ENCODE results near the gene DTNBP1. TPM values are rescaled to one million over a fixed set of nuclear protein-coding genes. Genes with fewer than 3 reads are reported as not detected.

Gene DTNBP1
- total RNA-seq, 1 donor from 2014 or later = 10.2 TPM

- FAIRE-seq (peak; percentile 33), DNase-seq (ENCODE audit: low spot score in 2 of 2) (no peak)
Measured at GRCh38 chr6:15627821-15628220, 35.0 kb downstream of the DTNBP1 start.

- FAIRE-seq (no peak), DNase-seq (ENCODE audit: low spot score in 2 of 2) (no peak)
Measured at GRCh38 chr6:15626878-15627674, 35.8 kb downstream of the DTNBP1 start.

GRCh38 chr6:15626160-15626559, 36.7 kb downstream of the DTNBP1 start:
- DNase-seq (ENCODE audit: low spot score in 2 of 2) (no peak), FAIRE-seq (no peak)

GRCh38 chr6:15623276-15624116, 39.3 kb downstream of the DTNBP1 start:
- DNase-seq (ENCODE audit: low spot score in 2 of 2) = peak in 1 of 2 donors; percentile 22
- FAIRE-seq = peak; percentile 97

- FAIRE-seq (peak; percentile 10), DNase-seq (ENCODE audit: low spot score in 2 of 2) (no peak)
Measured at GRCh38 chr6:15622045-15622740, 40.6 kb downstream of the DTNBP1 start.

GRCh38 chr6:15621203-15622044, 41.4 kb downstream of the DTNBP1 start:
- FAIRE-seq (no peak), DNase-seq (ENCODE audit: low spot score in 2 of 2) (no peak)

GRCh38 chr6:15620611-15621010, 42.2 kb downstream of the DTNBP1 start:
- FAIRE-seq (no peak), DNase-seq (ENCODE audit: low spot score in 2 of 2) (no peak)

- FAIRE-seq = peak; percentile 34
- no peak for DNase-seq (ENCODE audit: low spot score in 2 of 2)
Measured at GRCh38 chr6:15619330-15619729, 43.5 kb downstream of the DTNBP1 start.

GRCh38 chr6:15618685-15619084, 44.1 kb downstream of the DTNBP1 start:
- no peak for FAIRE-seq

GRCh38 chr6:15616261-15616660, 46.6 kb downstream of the DTNBP1 start:
- FAIRE-seq = no peak
- no peak for DNase-seq (ENCODE audit: low spot score in 2 of 2)

More at GRCh38 chr6:15618685-15619084, 44.1 kb downstream of the DTNBP1 start:
- DNase-seq (ENCODE audit: low spot score in 2 of 2) = no peak

- FAIRE-seq = no peak
Measured at GRCh38 chr6:15615802-15616201, 47.0 kb downstream of the DTNBP1 start.

GRCh38 chr6:15614277-15614676, 48.6 kb downstream of the DTNBP1 start:
- no peak for DNase-seq (ENCODE audit: low spot score in 2 of 2)
- FAIRE-seq = no peak

More at GRCh38 chr6:15615802-15616201, 47.0 kb downstream of the DTNBP1 start:
- DNase-seq (ENCODE audit: low spot score in 2 of 2) = no peak

- no peak for FAIRE-seq
- peak in 1 of 2 donors; percentile 16 for DNase-seq (ENCODE audit: low spot score in 2 of 2)
Measured at GRCh38 chr6:15608396-15608795, 54.4 kb downstream of the DTNBP1 start.

- FAIRE-seq = no peak
- DNase-seq (ENCODE audit: low spot score in 2 of 2) = no peak
Measured at GRCh38 chr6:15607603-15608002, 55.2 kb downstream of the DTNBP1 start.

GRCh38 chr6:15606347-15606746, 56.5 kb downstream of the DTNBP1 start:
- FAIRE-seq (no peak), DNase-seq (ENCODE audit: low spot score in 2 of 2) (no peak)

- FAIRE-seq (no peak), DNase-seq (ENCODE audit: low spot score in 2 of 2) (no peak)
Measured at GRCh38 chr6:15604843-15605242, 58.0 kb downstream of the DTNBP1 start.

- DNase-seq (ENCODE audit: low spot score in 2 of 2) (no peak), FAIRE-seq (no peak)
Measured at GRCh38 chr6:15602154-15602553, 60.7 kb downstream of the DTNBP1 start.

- FAIRE-seq (no peak), DNase-seq (ENCODE audit: low spot score in 2 of 2) (no peak)
Measured at GRCh38 chr6:15598273-15598798, 64.5 kb downstream of the DTNBP1 start.

- DNase-seq (ENCODE audit: low spot score in 2 of 2) (no peak), FAIRE-seq (no peak)
Measured at GRCh38 chr6:15596186-15596896, 66.5 kb downstream of the DTNBP1 start.
